Measurements from ENCODE around the gene CCDC13. TPM values are rescaled to one million over a fixed set of nuclear protein-coding genes. Genes with fewer than 3 reads are reported as not detected.

The CCDC13 gene
- total and polyA plus RNA-seq, 10 of the 15 experiments (the other 5 are each of a cell fraction or from before 2014, with no cell fraction given): 0.13 to 0.81 (median 0.30) TPM; not detected in 4

DNA sequence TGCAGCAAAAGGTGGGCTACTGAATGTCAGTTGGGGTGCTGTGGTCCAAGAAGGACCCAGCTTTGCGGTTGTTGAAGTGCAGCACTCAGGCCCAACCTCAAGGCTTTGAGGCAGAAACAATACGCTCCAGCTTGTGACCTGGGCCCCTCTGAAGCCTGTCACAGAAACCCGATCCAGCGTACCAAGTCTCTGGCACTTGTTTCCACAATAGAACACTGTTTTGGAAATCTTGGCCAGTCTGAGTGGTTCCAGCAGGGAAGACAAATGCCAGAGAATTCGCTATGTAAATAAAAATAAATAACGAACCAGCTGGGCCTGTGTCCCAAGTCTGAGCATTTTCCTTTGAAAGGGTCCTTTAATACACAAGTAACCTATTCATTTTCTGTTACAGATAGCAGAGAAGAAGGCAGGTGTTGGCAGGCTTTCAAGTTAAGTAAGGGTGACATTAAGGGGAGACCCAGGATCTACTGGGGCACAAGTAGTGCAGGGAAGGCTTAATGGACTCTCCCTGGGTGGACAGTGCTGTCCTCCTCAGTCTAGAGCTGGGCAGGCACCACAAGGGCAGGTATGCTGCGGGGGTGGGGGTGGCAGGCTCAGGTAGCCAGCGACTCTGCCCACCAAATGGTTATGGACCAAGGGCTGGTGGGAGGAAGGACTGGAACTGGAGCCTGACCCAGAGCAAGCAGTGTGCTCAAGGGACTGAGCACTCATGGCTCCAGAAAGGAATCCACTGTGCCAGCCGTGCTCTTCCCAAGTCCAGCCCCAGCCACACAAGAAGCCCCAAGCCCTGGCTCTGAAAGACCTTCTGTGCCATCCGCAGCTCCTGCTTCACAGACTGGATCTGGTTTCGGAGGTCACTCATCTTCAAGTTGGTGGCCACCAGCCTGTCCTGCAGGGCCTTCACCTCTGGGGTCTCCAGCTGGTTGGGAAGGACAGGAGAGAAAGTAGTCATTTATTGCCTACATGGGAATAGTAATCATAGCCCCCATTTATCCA, 26.3 kb downstream of the CCDC13 start (continued):
- no peak for TF ChIP-seq ZBTB4 (CRISPR knock-in tag; IDR thresholded peaks at IDR 0.05)
- no peak for TF ChIP-seq BMI1 (IDR thresholded peaks at IDR 0.05; ENCODE audit: borderline replicate concordance)
- no peak for TF ChIP-seq FOXM1 (IDR thresholded peaks at IDR 0.05; ENCODE audit: low read depth, low read length)
- TF ChIP-seq, protein P1, sequence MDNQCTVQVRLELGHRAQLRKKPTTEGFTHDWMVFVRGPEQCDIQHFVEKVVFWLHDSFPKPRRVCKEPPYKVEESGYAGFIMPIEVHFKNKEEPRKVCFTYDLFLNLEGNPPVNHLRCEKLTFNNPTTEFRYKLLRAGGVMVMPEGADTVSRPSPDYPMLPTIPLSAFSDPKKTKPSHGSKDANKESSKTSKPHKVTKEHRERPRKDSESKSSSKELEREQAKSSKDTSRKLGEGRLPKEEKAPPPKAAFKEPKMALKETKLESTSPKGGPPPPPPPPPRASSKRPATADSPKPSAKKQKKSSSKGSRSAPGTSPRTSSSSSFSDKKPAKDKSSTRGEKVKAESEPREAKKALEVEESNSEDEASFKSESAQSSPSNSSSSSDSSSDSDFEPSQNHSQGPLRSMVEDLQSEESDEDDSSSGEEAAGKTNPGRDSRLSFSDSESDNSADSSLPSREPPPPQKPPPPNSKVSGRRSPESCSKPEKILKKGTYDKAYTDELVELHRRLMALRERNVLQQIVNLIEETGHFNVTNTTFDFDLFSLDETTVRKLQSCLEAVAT (IDR thresholded peaks at IDR 0.05): no peak
- TF ChIP-seq SIN3A (IDR thresholded peaks at IDR 0.05; ENCODE audit: low read depth, low read length): no peak
- TF ChIP-seq ZNF274 (IDR thresholded peaks at IDR 0.05; ENCODE audit: insufficient read depth, insufficient read length): no peak
- no peak for TF ChIP-seq KDM1A (IDR thresholded peaks at IDR 0.05; ENCODE audit: borderline replicate concordance)
- no peak for TF ChIP-seq ZSCAN29 (IDR thresholded peaks at IDR 0.05)

All from GM12878 (cell line).